ENCODE results near the gene FEV.
A peak's percentile ranks its signal among the peaks of the same experiment; 100 is the strongest.

Gene FEV

GRCh38 chr2:219016721-219017120 lies 31.7 kb upstream of the FEV start:
- no peak for DNase-seq

- DNase-seq, result no peak
Measured at GRCh38 chr2:219010873-219011272, 25.9 kb upstream of the FEV start.

- DNase-seq, result no peak
Measured at GRCh38 chr2:219010162-219010756, 25.3 kb upstream of the FEV start.

DNA sequence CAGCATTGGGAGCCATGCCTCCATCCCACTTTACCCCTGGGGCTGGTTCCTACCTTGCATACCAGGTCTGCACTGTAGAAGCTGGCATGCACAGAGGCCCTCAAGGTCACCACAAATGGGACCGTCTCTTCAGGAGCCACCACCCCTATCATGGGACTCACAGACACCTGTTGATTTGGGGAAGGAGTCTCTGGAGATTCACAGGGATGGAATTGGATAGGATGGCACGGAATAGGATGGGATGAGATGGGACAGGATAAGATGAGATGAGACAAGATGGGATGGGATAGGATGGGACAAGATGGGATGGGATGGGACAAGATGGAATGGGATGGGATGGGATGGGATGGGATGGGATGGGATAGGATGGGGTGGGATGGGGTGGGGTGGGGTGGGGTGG lies 24.3 kb upstream of the FEV start:
- DNase-seq, result no peak

- no peak for DNase-seq
Measured at GRCh38 chr2:219003979-219004378, 19.0 kb upstream of the FEV start.

- DNase-seq, result peak; percentile 60
Measured at GRCh38 chr2:219003267-219003634, 18.3 kb upstream of the FEV start.

DNA sequence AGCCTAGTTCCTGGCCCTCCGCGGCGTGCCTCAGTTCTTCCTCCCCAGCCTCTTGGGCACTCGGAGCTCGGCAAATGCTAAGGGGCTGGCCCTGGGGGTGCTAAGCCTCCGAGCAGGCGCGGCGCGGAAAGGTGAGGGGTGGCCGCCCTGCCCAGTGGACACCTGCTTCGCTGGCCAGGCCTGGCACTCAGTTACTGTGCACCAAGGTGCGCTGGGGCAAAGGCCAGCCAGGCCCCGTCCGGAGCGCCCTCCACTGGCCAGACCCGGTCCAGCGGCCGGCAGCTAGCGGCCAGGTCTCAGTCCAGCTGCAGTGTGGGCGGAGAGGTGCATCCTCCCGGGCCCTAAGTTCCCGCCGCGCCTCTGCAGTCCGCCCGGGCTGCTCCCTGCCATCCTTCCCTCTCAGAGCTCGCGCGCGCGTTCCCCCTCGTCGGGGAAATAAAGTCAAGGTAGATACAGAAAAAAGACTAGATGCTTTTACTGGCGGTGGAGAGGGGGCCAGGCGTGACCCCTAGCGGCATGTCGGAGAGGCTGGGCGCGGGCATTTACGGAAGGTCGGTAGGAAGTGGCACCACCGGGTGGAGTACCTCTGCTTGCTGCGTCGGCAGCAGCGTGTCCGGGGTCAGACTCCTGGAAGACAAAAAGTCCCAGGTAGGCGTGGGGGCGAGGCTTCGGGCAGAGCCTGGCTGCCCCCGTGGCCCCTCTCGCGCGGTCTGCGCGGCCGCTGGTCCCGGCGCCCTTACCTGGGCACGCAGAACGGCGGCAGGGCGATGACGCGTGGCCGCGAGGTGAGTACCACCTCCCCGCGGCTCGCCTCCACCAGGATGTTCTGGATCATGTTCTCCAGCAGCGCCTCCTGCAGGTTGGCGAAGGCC lies 17.6 kb upstream of the FEV start:
- DNase-seq, result no peak

DNA sequence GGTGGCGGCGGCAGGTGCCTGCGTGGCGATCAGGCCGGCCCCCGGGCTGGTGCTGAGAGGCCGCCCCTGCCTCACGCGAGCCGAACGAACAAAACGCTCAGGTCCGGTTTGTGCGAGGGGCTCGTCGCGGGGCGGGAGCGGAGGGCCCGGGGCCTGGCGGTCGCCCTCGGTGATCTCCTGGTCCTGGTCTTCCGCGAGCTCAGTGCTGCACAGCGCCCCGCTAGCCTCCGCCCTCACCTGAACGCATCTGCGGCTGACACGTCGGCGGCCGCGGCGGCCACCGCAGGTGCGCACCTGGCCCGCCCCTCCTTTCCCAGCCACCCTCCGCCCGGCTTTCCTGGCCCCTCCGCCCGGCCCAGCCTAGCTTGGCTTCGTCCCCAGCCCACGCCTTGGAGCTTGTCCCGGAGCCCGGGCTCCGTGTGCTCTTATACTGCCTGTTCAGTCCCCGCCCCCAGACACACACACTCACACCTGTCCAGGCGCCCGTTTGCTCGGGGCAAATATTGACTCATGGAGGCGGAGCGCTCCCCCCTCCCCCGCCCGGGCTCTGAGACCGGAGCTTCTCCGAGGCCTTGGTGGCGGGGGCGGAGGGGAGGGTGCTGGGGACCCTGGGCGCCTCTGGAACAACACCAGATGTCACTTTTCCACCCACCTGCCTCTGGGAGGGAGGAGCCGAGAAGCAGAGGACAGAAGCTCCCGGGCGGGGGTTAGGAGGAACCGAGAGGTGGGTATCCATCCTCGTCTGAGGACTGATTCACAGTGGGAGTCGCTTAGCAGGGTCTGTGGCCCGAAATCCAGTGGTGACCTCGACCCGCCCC lies 16.8 kb upstream of the FEV start:
- DNase-seq, result peak; percentile 94

GRCh38 chr2:219001100-219001576 lies 16.2 kb upstream of the FEV start:
- DNase-seq, result no peak

DNA sequence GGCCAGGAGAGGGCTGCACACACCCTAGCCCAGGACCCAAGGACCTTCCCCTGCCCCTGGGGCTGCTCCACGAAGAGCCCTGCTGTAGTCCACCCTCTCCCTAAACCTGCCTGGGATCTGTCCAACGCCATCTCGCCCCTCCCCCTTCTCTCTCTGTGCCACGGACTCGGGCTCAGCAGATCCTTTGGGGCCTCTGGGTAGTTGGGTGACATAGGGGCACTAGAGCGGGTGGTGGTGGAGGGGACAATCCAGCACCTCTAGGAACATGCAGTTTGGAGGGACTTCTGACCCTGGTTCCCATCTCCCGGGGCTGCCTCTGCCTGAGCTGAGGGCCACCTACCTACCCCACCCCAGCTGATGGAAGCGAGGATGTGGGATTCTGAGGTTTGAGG lies 15.6 kb upstream of the FEV start:
- DNase-seq, result no peak

GRCh38 chr2:218999881-219000568 lies 15.0 kb upstream of the FEV start:
- peak; percentile 85 for DNase-seq

DNA sequence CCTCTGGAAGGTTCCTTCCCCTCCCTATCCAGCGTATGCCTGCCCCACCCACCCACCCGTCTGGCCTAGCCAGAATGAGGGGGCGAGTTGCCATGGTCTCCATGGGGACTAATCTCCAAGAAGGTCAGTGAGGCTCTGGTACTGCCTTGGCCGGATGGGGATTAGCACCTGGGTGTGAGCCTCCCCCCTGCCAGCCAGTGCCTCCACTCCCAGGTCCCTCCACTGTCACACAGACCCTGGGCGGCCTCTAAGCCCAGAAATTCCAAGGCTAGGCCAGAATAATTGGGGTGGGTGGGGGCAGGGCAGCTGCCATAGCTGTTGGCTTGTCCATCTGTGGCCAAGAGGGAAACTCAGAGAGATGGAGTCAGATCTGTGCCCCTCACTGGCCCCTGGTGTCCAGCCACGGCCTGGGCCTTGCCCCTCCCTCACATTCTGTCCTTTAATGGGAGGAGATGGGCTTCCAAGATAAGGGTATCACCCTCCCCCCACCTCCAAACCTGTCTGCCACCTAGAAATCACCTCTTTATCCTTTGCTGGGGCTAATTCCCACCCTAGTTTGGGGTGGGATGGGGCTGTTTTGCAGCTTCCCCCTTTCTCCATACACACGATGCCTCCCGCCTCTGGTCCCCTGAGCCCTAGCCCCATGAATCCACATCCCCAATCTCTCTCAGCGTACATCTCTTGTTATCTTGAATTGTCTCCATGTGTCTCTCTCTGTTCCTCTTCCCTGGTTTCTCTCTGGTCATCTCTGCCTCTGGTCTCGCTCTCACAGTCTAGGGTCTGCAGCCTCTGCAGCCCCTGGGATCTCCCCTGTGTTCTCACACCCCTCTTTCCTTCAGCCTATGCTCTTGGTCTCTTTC lies 14.3 kb upstream of the FEV start:
- no peak for DNase-seq

DNA sequence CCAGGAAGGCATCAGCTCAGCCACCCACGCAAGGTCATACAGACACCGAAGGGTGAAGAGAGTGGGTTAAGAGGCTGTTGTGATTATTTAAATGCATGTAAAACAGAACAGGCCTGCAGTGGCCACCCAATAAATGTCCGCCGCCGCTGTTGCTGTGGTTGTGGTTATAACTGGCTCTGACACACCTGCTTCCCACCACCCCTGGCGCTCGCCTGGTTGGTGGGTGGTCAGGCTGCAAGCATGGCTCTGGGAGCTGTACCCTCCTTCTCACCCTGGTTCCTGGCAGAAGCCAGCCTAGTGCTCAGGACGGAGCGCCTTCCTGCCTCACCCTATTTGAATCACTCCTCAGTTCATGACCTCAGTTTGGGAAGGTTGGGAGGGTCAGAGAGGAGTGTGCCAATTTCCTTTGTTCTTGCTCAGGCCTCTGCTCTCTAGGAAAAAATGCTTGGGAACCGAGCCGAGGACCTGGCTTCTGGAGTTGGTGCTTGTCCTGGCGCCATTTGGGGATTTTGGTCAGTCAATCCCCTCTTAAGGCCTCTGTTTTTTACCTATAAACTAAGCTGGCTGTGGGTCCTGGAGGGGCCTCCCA lies 13.5 kb upstream of the FEV start:
- DNase-seq, result no peak

- DNase-seq, result no peak
Measured at GRCh38 chr2:218997731-218998130, 12.7 kb upstream of the FEV start.

GRCh38 chr2:218996937-218997336 lies 12.0 kb upstream of the FEV start:
- peak; percentile 65 for DNase-seq

DNA sequence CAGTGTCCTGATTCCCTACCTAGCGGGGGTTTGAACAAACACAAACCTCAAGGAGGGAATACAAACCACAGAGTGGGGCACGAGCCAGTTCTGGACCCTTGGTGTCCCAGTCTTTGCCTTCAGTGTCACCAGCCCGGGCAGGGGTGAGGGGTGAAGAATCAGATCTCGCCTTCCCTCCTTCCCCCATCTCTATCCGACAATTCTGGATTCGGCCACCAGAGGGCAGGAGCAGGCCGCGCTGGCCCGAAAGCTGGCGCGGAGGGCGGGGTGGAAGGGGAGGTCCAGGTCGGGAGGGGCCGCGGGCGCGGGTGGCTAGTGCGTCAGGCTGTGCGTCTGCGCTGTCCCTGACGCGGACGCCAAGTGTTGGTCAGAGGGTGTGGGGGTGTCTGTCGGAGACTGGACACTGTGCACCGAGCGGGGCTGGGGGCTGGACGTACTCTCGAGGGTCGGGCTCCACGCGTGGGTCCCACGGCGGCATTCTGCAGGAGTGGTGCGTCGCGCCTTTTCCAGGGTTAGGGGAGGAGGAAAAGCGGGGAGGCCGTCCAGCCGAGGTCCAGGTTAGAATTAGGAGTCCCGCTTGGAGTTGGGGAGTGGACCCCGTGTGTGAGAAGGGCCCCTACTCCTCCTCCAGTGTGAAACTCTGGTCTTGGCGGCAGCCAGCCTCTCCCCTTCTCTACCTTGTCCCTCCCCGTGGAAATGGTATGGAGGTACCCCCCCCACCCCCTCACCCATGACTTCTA lies 11.2 kb upstream of the FEV start:
- DNase-seq, result peak; percentile 73

GRCh38 chr2:218995561-218995960 lies 10.6 kb upstream of the FEV start:
- no peak for DNase-seq

DNA sequence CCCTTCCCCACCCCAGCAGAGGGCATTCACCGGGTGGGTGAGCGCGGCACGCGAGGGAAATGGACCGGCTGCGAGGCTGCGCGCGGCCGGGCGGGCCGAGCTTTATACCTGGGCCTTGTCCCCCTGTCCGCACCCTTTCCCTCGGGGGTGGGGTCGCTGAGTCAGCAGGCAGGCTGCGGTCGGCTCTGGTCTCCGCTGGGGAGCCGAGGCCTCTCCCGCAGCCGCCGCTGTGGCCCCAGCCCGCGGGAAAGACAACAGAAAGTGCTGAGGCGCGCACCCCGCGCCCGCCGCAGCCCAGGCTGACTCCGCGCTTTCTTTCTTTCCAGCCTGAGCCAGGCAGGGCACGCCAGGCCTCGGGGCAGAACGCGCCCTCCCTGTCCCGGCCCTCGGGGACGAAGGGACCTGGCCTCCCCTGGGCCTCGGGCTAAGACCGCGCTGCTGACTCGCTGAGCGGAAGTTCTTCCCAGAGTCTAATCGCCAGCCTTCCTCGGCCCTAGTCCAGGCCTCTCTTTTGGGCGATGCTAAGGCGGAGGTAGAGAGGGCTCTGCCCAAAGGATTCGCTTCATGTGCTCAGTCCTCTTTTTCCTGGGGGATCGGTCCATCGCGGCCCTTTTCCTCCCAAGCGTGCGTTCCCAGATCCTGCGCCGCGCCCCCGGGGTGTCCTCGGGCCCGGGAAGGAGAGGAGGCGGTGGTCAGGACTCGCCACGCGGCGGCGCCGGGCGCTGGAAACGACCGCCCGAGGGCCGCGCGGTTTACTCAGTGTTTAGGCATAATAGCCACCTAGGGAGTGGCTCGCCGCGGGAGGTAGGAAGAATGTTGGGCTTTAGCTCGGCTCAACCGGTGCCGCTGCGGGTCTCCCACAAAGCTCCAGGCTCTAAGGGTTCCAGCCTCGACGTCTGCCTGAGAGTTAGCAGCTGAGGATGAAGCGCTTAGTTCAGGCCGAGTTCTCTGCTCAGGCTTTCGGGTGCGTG lies 8.6 kb upstream of the FEV start, which contains the start of gene CRYBA2:
Gene CRYBA2 (minus strand): TSS at position 78 of the 971 bp plus-strand sequence. CDS start 246 bp downstream, outside the sequence.
- DNase-seq, result no peak

DNA sequence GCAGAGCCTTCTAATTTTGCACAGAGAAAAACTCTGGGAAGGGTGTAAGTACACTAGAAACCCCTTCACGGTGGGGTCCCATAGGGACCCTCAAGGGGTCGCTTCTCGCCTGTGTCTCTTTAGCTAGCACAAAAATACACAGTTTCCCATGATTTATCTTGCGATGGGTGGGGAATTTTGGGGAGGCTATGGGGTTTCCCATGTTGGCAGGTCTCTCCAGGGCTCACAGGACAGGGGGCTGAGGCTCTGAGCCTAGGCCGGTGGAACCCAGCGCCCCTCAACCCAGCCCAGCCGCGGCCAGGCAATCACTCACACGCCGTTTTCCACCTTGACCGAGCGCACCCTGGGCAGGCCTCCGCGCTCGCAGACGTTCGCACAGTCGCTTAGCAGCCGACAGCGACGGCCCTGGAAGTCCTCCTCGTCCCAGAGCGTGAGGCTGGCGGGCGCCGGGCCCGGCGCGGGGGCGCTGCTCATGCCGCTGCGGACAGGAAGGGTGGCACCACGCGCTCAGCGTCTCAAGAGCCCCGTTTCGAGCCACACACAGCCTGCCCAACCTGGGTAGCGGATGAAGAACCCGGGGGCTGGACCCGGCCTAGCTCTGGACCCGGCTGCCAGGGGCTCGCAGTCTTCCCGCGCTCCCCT lies 7.8 kb upstream of the FEV start:
- DNase-seq, result no peak
